ENCODE data around the gene TNS4. TPM values are rescaled to one million over a fixed set of nuclear protein-coding genes. Genes with fewer than 3 reads are reported as not detected.

The TNS4 gene
- total RNA-seq, 1 donor from 2014 or later, result not detected

DNA sequence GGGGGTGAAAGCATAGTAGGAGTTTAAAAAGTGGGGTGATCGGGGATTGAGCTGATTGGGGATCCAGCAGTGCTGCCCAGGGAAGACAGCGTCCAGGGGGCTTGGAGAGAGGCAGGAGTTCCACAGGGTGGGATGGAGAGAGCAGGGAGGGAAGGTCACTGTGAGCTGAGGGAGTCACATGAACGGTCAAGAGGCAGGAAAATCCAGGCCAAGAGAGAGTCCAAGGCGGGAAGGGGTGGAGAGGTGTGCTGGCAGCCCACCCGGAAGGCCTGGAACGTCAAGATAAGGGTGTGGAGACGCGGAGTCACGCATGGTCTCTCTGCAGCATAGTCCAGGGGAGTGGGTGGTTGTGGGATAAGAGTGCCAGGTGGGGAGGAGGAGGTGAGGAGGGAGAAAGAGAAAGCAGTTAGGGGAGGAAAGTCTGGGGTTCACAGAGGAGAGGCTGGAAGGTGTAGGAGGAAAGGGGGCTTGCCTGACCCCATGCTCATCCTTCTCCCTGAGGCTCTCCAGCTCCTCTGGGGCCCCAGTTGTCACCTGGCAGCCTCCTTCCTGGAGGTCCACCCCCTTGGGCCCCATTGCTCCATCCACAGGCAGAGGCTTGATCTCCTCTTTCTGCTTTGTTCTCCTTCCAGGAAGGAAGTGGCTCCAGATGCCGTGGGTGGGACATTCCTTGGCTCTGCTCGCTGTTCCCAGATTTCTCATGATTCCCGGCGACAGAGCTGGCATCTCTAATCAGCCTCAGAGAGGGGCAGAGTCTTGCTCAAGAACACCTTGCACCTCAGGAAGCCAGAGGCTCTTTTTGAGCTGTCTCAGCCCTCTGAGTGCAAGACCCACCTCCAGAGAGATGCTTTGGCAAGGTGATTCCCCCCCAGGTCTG lies 35.1 kb upstream of the TNS4 start:
- DNase-seq (ENCODE audit: low spot score), result peak; percentile 84
- intact Hi-C loops (cut with DNase I), result no loop called here

DNA sequence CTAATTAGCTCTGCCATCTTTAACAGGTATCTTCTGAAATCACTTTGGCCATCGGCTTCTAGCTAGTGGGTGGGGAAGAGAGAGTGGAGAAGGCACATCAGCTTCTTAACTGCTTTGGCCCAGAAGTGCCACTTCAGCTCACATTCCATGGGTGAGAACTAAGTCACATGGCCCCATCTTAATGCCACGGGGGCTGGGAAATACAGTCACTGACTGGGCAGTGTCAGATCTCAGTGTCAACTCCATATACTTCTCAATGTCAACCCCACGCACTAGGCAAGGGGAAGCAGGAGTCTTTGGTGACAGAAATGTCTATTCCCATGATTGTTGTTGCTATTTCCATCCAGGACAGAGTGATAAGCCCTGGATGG lies 34.5 kb upstream of the TNS4 start:
- no peak for DNase-seq (ENCODE audit: low spot score)
- intact Hi-C loops (cut with DNase I), result no loop called here

- intact Hi-C loops (cut with DNase I), result no loop called here
- no peak for DNase-seq (ENCODE audit: low spot score)
These were observed 34.0 kb upstream of the TNS4 start for GRCh38 chr17:40535438-40535837.

GRCh38 chr17:40534371-40535189 lies 33.2 kb upstream of the TNS4 start:
- intact Hi-C loops (cut with DNase I), result loop anchor here (5.0 kb wide), 1 partner anchor 57 kb away; no protein-coding TSS in a partner anchor
- DNase-seq (ENCODE audit: low spot score), result no peak

DNA sequence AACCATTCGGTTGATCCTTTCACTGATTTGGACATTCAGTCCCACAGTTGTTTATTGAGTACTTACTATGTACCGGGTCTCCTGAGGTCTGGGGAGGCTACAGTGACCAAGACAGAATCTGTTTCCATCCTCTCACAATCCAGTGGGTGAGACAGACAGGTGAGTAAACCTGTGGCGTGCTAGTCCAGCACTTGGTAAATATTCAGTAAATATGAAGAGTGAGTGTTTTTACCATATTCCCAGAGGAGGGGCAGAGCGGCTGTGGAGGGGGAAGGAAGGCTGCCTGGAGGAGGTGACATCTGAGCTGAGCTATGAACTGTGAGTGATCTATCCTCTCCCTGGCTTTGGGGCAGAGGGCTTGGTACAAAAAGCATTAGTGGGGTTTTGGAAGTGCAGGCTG lies 32.5 kb upstream of the TNS4 start:
- intact Hi-C loops (cut with DNase I), result loop anchor here (2.0 to 5.0 kb wide), 3 partner anchors 57 to 171 kb away; no protein-coding TSS in a partner anchor
- DNase-seq (ENCODE audit: low spot score), result no peak

DNA sequence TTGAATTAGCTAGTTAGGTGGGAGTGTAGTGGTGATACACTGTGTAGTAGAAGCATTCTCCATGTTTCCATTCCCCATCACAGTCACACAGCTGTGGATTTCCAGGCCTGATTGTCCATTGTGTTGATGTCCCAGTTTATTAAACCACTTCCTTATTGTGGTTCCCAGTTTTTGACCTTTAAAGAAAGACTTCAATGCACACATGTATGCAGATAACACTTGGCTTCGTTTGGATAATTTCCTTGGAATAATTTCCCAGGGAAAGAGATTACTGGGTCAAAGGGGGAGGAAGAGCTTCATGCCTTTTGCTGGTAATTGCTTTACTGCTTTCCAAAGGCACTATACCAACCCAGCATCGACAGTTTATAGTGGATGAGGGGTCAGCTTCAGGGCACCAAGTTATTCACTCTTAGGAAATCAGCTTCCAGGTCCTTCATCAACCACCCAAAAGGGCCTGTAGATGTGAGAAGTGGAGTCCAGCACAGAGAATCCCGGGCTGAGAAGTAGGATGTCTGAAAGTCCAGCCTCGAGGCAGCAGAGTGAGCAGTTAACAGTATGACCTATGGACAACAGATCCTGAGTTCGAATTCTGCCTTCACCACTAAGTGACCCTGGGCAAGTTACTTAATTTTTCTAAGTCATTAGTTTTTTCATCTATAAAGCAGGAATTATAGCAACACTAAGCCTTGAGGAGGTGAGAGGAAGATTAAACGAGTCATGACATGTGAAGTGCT lies 31.3 kb upstream of the TNS4 start:
- DNase-seq (ENCODE audit: low spot score), result peak; percentile 44
- intact Hi-C loops (cut with DNase I), result loop anchor here (1.0 to 5.0 kb wide), 4 partner anchors 55 to 170 kb away; no protein-coding TSS in a partner anchor

GRCh38 chr17:40531051-40531991 lies 29.9 kb upstream of the TNS4 start:
- DNase-seq (ENCODE audit: low spot score), result peak; percentile 60
- intact Hi-C loops (cut with DNase I), result loop anchor here (5.0 kb wide), 1 partner anchor 54 kb away; no protein-coding TSS in a partner anchor

GRCh38 chr17:40530531-40530994 lies 29.1 kb upstream of the TNS4 start:
- DNase-seq (ENCODE audit: low spot score), result peak; percentile 65
- intact Hi-C loops (cut with DNase I), result loop anchor here (5.0 kb wide), 1 partner anchor 53 kb away; no protein-coding TSS in a partner anchor

GRCh38 chr17:40529991-40530390 lies 28.6 kb upstream of the TNS4 start:
- peak; percentile 19 for DNase-seq (ENCODE audit: low spot score)
- intact Hi-C loops (cut with DNase I), result loop anchor here (5.0 kb wide), 1 partner anchor 53 kb away; no protein-coding TSS in a partner anchor

DNA sequence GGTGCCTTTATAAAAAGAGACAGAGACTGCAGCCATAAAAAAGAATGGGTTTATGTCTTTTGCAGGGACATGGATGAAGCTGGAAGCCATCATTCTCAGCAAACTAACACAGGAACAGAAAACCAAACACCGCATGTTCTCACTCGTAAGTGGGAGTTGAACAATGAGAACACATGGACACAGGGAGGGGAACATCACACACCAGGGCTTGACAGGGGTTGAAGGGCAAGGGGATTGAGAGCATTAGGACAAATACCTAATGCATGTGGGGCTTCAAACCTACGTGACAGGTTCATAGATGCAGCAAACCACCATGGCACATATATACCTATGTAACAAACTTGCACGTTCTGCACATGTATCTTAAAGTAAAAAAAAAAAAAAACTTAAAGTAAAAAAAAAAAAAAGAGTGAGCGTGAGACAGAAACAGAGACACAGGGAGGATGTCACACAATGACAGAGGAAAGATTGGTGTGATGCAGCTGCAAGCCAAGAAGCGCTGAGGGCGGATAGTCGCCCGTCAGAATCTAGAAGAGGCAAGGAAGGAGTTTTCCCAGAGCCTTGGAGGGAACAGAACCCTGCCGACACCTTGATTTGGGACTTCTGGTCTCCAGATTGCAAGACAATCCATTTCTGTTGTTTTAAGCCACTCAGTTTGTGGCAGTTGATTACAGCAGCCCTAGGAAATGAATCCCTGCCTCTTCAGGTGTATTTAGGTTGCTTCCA lies 27.4 kb upstream of the TNS4 start:
- DNase-seq (ENCODE audit: low spot score), result peak; percentile 5
- intact Hi-C loops (cut with DNase I), result no loop called here

DNA sequence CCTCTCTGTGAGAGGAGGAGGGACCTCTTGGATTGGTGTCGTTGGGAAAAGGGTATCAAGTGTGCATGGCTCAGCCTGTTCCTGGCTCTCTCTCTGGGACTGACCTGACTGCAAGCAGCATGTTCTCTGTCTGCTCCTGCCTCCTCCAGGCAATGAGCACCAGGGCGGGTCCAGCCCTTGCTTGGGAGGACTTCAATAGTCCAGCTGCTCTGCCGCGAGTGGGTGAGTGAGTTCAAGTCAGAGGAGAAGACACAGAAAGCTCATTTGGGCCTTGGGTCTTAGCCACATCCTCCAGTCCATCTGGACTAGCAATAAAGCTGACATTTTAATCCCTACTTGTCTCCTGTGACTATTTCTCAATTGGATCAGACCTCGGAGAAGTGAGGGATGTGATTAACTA lies 25.2 kb upstream of the TNS4 start:
- intact Hi-C loops (cut with DNase I), result no loop called here

DNA sequence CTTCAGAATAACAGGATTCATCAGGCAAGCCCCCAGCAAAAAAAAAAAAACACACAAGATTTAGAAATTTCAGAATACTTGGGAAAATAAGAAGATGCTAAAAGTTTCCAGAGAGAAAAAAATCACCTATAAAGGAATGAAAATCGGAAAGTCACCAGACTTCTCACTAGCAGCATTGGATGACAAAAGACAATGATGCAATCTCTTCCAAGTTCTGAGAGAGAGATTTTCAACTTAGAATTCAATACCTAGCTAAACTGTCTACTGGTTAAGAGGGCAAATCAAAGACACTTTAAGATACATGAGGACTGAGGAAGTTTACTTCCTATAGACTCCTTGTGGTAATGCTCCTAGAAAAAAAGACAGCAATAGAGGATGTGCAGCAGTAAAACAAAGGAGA lies 23.9 kb upstream of the TNS4 start:
- intact Hi-C loops (cut with DNase I), result no loop called here
- DNase-seq (ENCODE audit: low spot score), result no peak

More for the DNA sequence above, 25.2 kb upstream of the TNS4 start:
- DNase-seq (ENCODE audit: low spot score), result peak; percentile 78

DNA sequence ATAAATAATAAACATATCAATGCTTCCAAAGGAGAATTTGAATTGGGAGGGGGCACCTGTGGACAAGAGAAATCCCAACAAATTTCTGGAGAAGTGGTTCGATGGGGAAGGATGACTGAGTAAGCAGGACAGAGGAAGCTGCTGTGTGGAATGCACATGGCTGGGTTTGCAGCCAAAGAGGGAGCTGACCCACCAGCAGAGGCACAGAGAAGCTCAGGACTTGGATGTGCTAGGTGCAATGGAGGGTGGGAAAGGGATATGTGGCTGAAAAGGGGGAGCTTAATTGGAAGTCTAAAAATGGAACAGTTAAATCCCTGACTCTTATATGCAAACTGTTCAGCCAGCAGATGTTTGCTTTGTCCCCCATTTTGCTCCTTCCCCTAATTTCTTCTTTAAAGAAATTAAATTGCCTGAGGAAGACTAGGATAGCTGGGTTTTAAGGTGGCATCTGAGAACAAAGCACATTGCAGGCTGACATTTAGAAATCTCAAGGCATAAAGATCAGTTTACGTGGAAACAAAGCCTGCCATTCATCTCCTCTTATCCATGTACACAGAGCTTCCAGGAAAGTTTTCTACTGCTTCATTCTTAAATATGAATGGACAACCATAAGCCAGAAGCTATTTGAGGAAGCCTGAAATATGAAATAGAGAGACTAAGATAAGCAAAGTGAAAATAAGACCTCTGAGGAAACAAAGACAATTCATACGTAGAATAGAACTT lies 23.0 kb upstream of the TNS4 start:
- peak; percentile 14 for DNase-seq (ENCODE audit: low spot score)
- intact Hi-C loops (cut with DNase I), result no loop called here

- intact Hi-C loops (cut with DNase I), result no loop called here
- peak; percentile 4 for DNase-seq (ENCODE audit: low spot score)
These were observed 21.5 kb upstream of the TNS4 start for GRCh38 chr17:40522961-40523310.

DNA sequence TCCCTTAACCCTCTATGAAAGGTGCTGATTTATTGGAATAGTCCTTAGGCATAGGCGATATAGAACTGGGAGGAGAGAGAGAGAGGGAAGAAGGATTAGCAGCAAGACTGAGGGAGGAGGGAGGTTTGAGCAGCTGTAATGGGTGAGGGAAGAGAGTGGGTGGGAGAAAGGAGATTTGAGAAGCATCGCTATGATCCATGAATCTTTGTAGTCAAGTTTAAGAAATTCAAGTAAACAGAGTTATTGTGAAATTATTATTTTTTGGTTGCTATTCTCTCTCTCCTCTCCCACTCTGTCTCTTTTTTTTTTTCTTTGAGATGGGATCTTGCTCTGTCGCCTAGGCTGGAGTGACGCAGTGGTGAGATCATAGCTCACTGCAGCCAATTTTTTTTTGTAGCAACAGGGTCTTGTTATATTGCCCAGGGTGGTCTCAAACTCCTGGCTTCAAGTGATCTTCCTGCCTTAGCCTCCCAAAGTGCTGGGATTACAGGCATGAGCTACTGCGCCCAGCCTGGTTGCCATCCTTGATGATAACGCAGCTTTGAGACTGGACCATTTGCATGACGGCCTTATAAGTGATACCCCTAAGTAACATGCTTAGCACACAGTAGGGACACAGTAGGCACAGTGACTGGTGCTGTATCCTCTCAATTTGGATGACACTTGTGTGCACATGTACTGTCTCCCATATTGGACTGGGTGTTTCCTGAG lies 21.0 kb upstream of the TNS4 start:
- no peak for DNase-seq (ENCODE audit: low spot score)
- intact Hi-C loops (cut with DNase I), result no loop called here

DNA sequence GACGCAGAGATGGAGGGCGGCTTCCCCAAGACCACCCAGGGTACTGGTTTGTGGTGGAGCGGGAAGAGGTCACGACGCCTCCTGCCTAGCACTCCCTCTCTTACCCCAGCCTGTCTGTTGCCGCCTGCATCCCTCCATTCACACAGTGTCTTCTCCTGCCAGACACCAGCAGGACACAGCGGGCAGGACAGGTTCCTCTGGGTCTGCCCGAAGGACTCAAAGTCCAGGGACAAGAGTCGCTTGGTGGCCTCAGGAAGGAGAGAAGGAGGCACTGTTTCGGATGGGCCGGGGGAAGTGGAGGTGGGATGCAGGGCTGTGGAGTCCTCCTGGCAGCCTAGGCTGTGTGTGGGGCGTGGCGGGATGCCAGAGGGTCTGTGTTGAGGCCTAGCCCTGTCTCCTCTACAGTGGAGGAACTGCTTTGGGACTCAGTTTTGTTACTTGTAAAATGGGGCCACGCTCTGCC lies 19.6 kb upstream of the TNS4 start:
- DNase-seq (ENCODE audit: low spot score), result peak; percentile 41
- intact Hi-C loops (cut with DNase I), result no loop called here
